GM18499 (cell line): ENCODE data around the gene TTLL8.

Experiments used
- ATAC-seq: cut with Tn5 transposase; IDR thresholded peaks from one replicate; pipeline ENCODE4 v1.9.1; 2021; ENCODE audit warnings: moderate number of reproducible peaks; ENCODE audit not compliant: insufficient read depth, unreplicated experiment

Gene TTLL8

GRCh38 chr22:50025993-50026392 is 32.1 kb downstream of the TTLL8 start:
- no peak for ATAC-seq

GRCh38 chr22:50022171-50022819 is 35.8 kb downstream of the TTLL8 start:
- no peak for ATAC-seq

GRCh38 chr22:50020606-50021005 is 37.5 kb downstream of the TTLL8 start:
- no peak for ATAC-seq

- no peak for ATAC-seq
These were observed 38.8 kb downstream of the TTLL8 start for GRCh38 chr22:50019316-50019715.

GRCh38 chr22:50018608-50019285 is 39.4 kb downstream of the TTLL8 start:
- ATAC-seq: no peak

- ATAC-seq: no peak
These were observed 40.3 kb downstream of the TTLL8 start for GRCh38 chr22:50017701-50018224.

GRCh38 chr22:50016988-50017700 is 41.0 kb downstream of the TTLL8 start:
- ATAC-seq: no peak

- ATAC-seq: no peak
These were observed 41.6 kb downstream of the TTLL8 start for GRCh38 chr22:50016308-50016987.

GRCh38 chr22:50015451-50016307 is 42.4 kb downstream of the TTLL8 start:
- ATAC-seq: no peak

GRCh38 chr22:50014655-50015401 is 43.3 kb downstream of the TTLL8 start:
- no peak for ATAC-seq

- ATAC-seq: no peak
These were observed 44.0 kb downstream of the TTLL8 start for GRCh38 chr22:50014053-50014501.

- no peak for ATAC-seq
These were observed 45.6 kb downstream of the TTLL8 start, which contains the start of gene IL17REL for GRCh38 chr22:50012211-50013181. TSS of gene IL17REL (minus strand) at chr22:50012765. CDS start at chr22:50012646, 119 bp downstream.

GRCh38 chr22:50011447-50012210 is 46.5 kb downstream of the TTLL8 start:
- ATAC-seq: no peak

GRCh38 chr22:50010676-50011446 is 47.2 kb downstream of the TTLL8 start:
- ATAC-seq: no peak

GRCh38 chr22:50009765-50010675 is 48.1 kb downstream of the TTLL8 start:
- no peak for ATAC-seq
